OCI-LY1 (cell line): ENCODE results near the gene SPG11.

ENCODE experiments used
- CTCF ChIP-seq: fragments of 200-600 bp; sonication (generic), shearing (Covaris generic); IDR thresholded peaks from 2 replicates; pipeline ENCODE4 v1.5.1; 2017; ENCODE audit warnings: mild to moderate bottlenecking, antibody characterized with exemption, low read length, moderate library complexity, mixed read lengths
- EZH2 ChIP-seq: fragments of 200-600 bp; sonication (generic), shearing (Covaris generic); IDR thresholded peaks from 2 replicates; pipeline ENCODE4 v1.8.0; 2017; ENCODE audit warnings: borderline replicate concordance, mixed run types, mild to moderate bottlenecking, antibody characterized with exemption, low read length, moderate library complexity, mixed read lengths

- TF ChIP-seq CTCF (no peak), EZH2 (no peak)
Observed at GRCh38 chr15:44657378-44657777, 6.1 kb downstream of the SPG11 start.
